DMS53 treated with DMSO at 0.1 percent for 48 hours (cell line): ENCODE results near the gene QTRT2.

ENCODE experiments used
- DNase-seq: peaks from one replicate; lab custom pipeline; 2025; ENCODE audit not compliant: unreplicated experiment; lab: John Stamatoyannopoulos, UW

QTRT2 gene

GRCh38 chr3:114056130-114057010 is at the start of gene QTRT2, which contains the start of gene CCDC191:
Gene QTRT2 (plus strand): TSS chr3:114056737. CDS start chr3:114065258, 8,521 bp downstream.
Gene CCDC191 (minus strand): TSS chr3:114056526. CDS start chr3:114056466, 60 bp downstream.
- DNase-seq: peak; percentile 90

GRCh38 chr3:114011059-114011797 is 45.3 kb upstream of the QTRT2 start:
- DNase-seq: no peak

- no peak for DNase-seq
Observed at GRCh38 chr3:114014211-114014610, 42.3 kb upstream of the QTRT2 start.

DNA sequence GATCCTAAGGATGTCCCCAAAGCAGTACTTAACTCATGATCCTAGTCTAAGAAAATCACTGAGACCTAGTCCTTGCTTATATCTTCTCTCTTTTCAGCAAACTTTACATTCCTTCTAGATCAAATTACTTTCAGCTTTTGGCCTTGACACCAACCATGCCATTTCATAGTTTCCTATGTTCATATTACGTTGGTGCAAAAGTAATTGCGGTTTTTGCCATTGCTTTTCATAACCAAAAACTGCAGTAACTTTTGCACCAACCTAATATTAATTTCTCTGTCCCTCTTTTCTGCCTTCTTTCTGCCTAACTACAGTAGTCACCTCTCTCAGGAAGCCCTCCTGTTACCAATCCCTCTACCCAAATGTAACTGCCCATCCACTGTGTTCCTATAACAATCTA is 37.1 kb upstream of the QTRT2 start:
- DNase-seq: no peak

DNA sequence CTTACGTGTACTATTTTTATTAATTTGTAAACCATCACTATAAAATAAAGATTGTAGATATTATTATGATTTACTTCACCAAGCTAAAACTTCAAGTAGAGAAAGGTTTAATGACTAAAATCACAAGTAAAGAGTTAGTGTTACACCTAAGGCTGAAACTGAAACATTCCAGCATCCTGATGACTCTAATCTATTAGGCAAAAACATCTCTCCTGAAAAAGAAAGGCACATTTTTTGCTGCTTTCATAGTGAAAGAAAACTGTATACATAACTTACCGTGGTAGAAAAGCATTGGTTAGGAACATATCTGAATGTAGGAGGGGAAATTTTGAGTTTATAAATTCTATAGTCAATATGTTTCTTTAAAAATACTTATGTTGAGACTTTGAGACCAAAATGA is 35.6 kb upstream of the QTRT2 start:
- DNase-seq: no peak

DNA sequence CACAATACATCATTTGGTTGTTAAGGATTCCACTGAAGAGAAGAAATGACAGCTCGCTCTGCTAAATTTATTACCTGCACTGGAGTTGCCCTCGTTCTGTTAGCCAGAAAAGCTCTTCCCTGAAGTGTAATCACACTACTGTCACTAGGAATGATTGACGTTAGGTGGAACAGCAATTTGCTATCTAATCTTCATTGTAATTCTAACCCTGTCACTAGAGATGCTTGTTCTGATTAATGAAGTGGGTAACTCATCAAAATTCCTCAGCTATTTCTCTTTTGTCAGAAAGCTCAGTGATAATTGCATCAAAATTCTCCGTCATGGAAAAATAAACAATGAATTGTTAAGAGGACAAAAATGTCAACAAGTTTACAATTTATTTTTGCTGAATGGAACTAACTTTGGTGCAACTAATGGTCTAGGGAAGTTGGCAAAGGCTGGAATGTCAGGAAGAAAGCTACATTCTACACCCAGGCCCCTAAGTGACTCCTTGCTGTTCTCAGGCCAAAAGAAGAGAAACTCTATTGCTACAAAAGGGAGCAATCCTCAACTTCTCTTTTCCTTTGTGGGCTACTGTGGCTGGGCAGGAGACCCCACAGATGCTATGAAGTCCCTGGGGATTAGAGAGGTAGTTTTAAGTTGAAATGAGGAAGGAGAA is 34.3 kb upstream of the QTRT2 start:
- no peak for DNase-seq

GRCh38 chr3:114025451-114025850 is 31.1 kb upstream of the QTRT2 start:
- no peak for DNase-seq

GRCh38 chr3:114026331-114026730 is 30.2 kb upstream of the QTRT2 start:
- DNase-seq: no peak

DNA sequence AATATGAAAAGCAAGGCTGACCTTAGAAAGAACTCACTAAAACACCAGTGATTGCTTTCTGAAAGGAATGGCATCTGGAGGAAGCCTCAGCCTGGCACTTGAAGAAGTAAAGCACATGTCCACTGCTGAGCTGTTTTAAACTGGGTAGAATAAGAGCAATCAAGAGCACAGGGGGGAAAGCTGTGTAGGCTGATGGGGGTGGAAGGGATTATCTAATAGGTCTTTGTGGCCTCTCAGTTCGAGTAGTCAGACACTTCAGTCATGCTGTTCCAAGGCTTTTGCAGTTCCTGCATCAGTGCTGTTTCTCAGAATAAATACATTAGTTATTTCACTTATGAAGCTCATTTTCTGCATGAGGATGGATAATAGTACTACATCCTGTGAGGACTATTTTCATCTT is 22.8 kb upstream of the QTRT2 start:
- no peak for DNase-seq

DNA sequence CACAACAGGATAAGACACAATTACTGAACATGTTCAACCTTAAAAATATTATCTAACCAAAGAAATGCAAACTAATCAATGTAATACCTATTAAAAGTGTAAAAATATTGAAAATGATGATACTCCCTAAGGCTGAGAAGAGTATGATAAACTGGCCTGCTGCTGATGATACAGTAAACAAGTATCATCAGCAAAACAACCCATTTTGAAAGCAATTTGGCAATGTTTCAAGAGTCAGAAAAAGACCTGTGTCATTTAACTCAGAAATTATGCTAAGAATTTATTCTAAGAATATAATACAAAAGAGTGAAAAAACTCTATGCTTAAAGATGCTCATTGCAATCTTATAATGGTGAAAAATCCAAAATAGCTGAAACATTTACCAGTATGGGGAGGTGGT is 22.3 kb upstream of the QTRT2 start:
- DNase-seq: no peak

- no peak for DNase-seq
Observed at GRCh38 chr3:114034787-114035545, 21.6 kb upstream of the QTRT2 start.

- no peak for DNase-seq
Observed at GRCh38 chr3:114035896-114036295, 20.6 kb upstream of the QTRT2 start.

- no peak for DNase-seq
Observed at GRCh38 chr3:114043205-114043604, 13.3 kb upstream of the QTRT2 start.

GRCh38 chr3:114052216-114052615 is 4.3 kb upstream of the QTRT2 start:
- no peak for DNase-seq

DNA sequence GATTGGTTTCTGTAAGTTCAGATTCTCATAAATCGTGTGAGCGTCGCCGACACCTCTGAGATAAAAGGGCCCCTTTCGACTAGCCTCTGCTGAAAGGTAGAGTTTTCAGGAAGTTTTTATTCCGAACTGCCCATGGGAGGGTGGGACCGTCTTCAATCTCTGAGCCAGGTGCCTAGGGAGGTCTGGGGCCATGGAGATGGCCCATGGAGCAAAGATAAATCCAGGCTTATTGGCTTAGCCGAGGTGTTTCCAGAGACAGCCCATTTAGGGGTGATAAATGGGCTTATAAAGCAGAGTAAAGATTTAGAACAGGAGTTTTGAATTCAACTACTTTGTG is 442 bp downstream of the QTRT2 start:
- no peak for DNase-seq

- DNase-seq: no peak
Observed at GRCh38 chr3:114058646-114059045, 2.1 kb downstream of the QTRT2 start.

DNA sequence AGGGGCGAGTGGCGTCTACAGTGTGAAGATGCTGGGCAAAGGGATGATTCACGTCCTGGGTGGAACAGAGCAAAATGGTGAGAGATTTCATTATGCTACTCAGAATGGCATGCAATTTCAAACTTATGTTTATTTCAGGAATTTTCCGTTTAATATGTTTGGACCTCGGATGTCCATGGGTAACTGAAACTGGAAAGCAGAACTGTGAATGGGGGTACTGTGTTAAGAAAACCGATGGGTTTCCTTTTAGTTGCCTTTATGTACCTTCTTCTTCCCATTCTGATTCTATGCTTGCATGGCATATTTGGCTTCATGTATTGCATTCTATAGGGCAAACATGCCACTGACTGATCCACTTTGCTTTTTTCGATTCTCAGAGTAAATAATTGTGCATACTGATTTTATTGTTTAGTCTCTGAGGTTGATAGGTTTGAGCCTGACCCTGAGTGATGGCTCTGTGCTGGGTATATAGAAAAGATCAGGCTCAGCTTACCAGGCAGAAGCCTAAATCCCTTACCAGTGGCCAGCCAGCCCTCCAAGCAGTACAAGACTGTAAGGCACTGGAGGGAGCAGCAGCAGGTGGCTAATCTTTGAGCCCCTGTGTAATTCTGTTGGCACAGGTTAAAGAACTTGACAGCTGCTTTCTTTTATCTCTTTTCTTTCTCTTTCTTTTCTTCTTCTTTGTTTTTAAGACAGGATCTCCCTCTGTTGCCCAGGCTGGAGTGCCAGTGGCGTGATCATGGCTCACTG is 4.5 kb downstream of the QTRT2 start:
- DNase-seq: no peak

GRCh38 chr3:114067804-114068203 is 11.3 kb downstream of the QTRT2 start:
- DNase-seq: no peak

GRCh38 chr3:114068336-114068735 is 11.8 kb downstream of the QTRT2 start:
- DNase-seq: no peak

DNA sequence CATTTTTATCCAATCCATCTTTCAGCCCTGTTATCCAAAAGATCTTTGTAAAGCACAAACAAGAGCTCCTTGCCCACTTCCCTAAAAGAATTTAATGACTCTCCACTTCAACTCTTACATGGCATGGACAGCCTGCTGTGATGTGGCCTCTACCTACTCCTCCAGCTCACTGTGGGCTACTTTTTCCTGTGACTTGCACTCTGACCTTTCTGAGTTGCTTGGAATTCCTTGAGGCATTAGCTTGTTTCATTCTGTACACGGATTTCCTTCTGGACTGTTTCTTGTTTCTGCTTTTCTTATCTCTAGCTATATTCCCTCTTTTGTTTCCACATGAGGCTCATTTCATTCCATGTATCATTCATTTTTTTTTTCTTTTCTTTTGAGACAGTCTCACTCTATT is 15.2 kb downstream of the QTRT2 start:
- no peak for DNase-seq
